ENCODE data around the gene WDR46. TPM values are rescaled to one million over a fixed set of nuclear protein-coding genes. Genes with fewer than 3 reads are reported as not detected.

WDR46 gene
- total and polyA plus RNA-seq, 2 experiments from 2014 or later, result 71.4 to 104 TPM

DNA sequence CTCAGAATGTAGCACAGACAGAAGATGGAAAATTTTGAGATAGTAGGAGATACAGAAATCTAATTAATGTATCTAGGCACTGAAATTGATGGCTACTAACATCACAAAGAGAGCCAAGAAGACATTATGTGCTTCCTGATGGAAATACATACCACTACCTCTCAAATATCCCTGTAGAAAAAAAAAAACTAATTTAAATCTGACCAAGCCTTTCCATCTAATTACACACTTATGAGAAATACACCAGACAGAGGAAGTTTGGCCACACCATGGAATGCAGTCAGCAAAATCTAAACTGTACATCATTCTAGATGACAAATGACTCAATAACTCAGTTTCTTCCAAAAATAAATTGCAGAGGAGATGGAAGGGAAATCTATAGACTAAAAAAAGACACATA, 36.3 kb downstream of the WDR46 start:
- Histone ChIP-seq H3K27me3 (ENCODE audit: insufficient read depth) (peaks cover 10% of the 10 kb centered on the region), H4K20me1 (replicated peaks; ENCODE audit: insufficient read depth) (no peaks in the 10 kb centered on the region), H3F3A (replicated peaks; ENCODE audit: low read depth) (peaks cover 10% of the 10 kb centered on the region; the same call in 1 of the 2 replicates), H3K9me2 (ENCODE audit: insufficient read depth) (no peaks in the 10 kb centered on the region), H3K4me1 (ENCODE audit: insufficient read depth) (peaks cover 12% of the 10 kb centered on the region), H3K79me2 (replicated peaks; ENCODE audit: insufficient read depth) (no peaks in the 10 kb centered on the region), H3K4me2 (no peak overlapping the region), H3K36me3 (ENCODE audit: insufficient read depth) (no peaks in the 10 kb centered on the region), H3K27ac (ENCODE audit: low read depth) (no peak overlapping the region), H3K4me3 (no peak overlapping the region), H2AFZ (no peak overlapping the region)
- Mint-ChIP-seq H3K36me3 (ENCODE audit: low read depth) (peaks cover 31% of the 10 kb centered on the region), H3K27me3 (ENCODE audit: insufficient read depth, low read depth, poor library complexity) (peaks cover 11% of the 10 kb centered on the region), H3K27ac (no peak overlapping the region), H3K4me3 (no peak overlapping the region), H3K4me1 (peaks cover 19% of the 10 kb centered on the region), H3K9me3 (no peaks in the 10 kb centered on the region; the same call in 2 of the 3 replicates)
- no peak for TF ChIP-seq ZNF114 (CRISPR knock-in tag; IDR thresholded peaks at IDR 0.05)
- no peak for TF ChIP-seq POLR2AphosphoS5 (IDR thresholded peaks at IDR 0.05; ENCODE audit: low read depth)
- TF ChIP-seq, protein P1, sequence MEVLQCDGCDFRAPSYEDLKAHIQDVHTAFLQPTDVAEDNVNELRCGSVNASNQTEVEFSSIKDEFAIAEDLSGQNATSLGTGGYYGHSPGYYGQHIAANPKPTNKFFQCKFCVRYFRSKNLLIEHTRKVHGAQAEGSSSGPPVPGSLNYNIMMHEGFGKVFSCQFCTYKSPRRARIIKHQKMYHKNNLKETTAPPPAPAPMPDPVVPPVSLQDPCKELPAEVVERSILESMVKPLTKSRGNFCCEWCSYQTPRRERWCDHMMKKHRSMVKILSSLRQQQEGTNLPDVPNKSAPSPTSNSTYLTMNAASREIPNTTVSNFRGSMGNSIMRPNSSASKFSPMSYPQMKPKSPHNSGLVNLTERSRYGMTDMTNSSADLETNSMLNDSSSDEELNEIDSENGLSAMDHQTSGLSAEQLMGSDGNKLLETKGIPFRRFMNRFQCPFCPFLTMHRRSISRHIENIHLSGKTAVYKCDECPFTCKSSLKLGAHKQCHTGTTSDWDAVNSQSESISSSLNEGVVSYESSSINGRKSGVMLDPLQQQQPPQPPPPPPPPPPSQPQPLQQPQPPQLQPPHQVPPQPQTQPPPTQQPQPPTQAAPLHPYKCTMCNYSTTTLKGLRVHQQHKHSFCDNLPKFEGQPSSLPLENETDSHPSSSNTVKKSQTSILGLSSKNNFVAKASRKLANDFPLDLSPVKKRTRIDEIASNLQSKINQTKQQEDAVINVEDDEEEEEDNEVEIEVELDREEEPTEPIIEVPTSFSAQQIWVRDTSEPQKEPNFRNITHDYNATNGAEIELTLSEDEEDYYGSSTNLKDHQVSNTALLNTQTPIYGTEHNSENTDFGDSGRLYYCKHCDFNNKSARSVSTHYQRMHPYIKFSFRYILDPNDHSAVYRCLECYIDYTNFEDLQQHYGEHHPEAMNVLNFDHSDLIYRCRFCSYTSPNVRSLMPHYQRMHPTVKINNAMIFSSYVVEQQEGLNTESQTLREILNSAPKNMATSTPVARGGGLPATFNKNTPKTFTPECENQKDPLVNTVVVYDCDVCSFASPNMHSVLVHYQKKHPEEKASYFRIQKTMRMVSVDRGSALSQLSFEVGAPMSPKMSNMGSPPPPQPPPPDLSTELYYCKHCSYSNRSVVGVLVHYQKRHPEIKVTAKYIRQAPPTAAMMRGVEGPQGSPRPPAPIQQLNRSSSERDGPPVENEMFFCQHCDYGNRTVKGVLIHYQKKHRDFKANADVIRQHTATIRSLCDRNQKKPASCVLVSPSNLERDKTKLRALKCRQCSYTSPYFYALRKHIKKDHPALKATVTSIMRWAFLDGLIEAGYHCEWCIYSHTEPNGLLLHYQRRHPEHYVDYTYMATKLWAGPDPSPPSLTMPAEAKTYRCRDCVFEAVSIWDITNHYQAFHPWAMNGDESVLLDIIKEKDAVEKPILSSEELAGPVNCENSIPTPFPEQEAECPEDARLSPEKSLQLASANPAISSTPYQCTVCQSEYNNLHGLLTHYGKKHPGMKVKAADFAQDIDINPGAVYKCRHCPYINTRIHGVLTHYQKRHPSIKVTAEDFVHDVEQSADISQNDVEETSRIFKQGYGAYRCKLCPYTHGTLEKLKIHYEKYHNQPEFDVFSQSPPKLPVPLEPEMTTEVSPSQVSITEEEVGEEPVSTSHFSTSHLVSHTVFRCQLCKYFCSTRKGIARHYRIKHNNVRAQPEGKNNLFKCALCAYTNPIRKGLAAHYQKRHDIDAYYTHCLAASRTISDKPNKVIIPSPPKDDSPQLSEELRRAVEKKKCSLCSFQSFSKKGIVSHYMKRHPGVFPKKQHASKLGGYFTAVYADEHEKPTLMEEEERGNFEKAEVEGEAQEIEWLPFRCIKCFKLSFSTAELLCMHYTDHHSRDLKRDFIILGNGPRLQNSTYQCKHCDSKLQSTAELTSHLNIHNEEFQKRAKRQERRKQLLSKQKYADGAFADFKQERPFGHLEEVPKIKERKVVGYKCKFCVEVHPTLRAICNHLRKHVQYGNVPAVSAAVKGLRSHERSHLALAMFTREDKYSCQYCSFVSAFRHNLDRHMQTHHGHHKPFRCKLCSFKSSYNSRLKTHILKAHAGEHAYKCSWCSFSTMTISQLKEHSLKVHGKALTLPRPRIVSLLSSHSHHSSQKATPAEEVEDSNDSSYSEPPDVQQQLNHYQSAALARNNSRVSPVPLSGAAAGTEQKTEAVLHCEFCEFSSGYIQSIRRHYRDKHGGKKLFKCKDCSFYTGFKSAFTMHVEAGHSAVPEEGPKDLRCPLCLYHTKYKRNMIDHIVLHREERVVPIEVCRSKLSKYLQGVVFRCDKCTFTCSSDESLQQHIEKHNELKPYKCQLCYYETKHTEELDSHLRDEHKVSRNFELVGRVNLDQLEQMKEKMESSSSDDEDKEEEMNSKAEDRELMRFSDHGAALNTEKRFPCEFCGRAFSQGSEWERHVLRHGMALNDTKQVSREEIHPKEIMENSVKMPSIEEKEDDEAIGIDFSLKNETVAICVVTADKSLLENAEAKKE (CRISPR knock-in tag; IDR thresholded peaks at IDR 0.05), result no peak
- TF ChIP-seq, protein P2, sequence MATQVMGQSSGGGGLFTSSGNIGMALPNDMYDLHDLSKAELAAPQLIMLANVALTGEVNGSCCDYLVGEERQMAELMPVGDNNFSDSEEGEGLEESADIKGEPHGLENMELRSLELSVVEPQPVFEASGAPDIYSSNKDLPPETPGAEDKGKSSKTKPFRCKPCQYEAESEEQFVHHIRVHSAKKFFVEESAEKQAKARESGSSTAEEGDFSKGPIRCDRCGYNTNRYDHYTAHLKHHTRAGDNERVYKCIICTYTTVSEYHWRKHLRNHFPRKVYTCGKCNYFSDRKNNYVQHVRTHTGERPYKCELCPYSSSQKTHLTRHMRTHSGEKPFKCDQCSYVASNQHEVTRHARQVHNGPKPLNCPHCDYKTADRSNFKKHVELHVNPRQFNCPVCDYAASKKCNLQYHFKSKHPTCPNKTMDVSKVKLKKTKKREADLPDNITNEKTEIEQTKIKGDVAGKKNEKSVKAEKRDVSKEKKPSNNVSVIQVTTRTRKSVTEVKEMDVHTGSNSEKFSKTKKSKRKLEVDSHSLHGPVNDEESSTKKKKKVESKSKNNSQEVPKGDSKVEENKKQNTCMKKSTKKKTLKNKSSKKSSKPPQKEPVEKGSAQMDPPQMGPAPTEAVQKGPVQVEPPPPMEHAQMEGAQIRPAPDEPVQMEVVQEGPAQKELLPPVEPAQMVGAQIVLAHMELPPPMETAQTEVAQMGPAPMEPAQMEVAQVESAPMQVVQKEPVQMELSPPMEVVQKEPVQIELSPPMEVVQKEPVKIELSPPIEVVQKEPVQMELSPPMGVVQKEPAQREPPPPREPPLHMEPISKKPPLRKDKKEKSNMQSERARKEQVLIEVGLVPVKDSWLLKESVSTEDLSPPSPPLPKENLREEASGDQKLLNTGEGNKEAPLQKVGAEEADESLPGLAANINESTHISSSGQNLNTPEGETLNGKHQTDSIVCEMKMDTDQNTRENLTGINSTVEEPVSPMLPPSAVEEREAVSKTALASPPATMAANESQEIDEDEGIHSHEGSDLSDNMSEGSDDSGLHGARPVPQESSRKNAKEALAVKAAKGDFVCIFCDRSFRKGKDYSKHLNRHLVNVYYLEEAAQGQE (IDR thresholded peaks at IDR 0.05; ENCODE audit: unreplicated experiment), result no peak
- TF ChIP-seq CREB1 (CRISPR knock-in tag; IDR thresholded peaks at IDR 0.05; ENCODE audit: low read depth), result no peak
- no peak for TF ChIP-seq JUNB (IDR thresholded peaks at IDR 0.05; ENCODE audit: unreplicated experiment)
- TF ChIP-seq ZNF331 (CRISPR knock-in tag; IDR thresholded peaks at IDR 0.05; ENCODE audit: low read depth), result no peak
- TF ChIP-seq STAT1 (IDR thresholded peaks at IDR 0.05; ENCODE audit: unreplicated experiment), result no peak
- TF ChIP-seq EZH2phosphoT487 (IDR thresholded peaks at IDR 0.05; ENCODE audit: unreplicated experiment), result no peak
- TF ChIP-seq EZH2 (IDR thresholded peaks at IDR 0.05; ENCODE audit: low read depth, unreplicated experiment), result no peak
- TF ChIP-seq, protein P3, sequence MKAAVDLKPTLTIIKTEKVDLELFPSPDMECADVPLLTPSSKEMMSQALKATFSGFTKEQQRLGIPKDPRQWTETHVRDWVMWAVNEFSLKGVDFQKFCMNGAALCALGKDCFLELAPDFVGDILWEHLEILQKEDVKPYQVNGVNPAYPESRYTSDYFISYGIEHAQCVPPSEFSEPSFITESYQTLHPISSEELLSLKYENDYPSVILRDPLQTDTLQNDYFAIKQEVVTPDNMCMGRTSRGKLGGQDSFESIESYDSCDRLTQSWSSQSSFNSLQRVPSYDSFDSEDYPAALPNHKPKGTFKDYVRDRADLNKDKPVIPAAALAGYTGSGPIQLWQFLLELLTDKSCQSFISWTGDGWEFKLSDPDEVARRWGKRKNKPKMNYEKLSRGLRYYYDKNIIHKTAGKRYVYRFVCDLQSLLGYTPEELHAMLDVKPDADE (IDR thresholded peaks at IDR 0.05), result no peak
- no peak for ATAC-seq
- DNase-seq (ENCODE audit: low spot score), result no peak
